ENCODE data around the gene ACADS. TPM values are rescaled to one million over a fixed set of nuclear protein-coding genes. Genes with fewer than 3 reads are reported as not detected.

Gene ACADS
- total and polyA plus RNA-seq, 9 of the 15 experiments (the other 6 are each of a cell fraction or from before 2014, with no cell fraction given): 0.06 to 20.3 (median 8.8) TPM

GRCh38 chr12:120713861-120714482, 11.7 kb upstream of the ACADS start:
- ChIA-PET POLR2A (interaction anchor here (0.7 kb wide), 1 partner anchor 41 kb away, joined by 3 read pairs; no protein-coding TSS in a partner anchor), CTCF (ENCODE audit: low intra/inter-chr PET ratio) (interaction anchor here (2.6 to 2.7 kb wide), 2 partner anchors 66 to 130 kb away, joined by 12 to 14 read pairs; no protein-coding TSS in a partner anchor)
- no peaks in the 10 kb centered on the region; the same call in 1 of the 2 replicates for H4K20me1 ChIP-seq (replicated peaks; ENCODE audit: control insufficient read depth, insufficient read depth, low read length)
- no peaks in the 10 kb centered on the region for H3K9me1 ChIP-seq (ENCODE audit: control insufficient read depth, insufficient read depth, low read length)
- H3K9me3 ChIP-seq (replicated peaks; ENCODE audit: control insufficient read depth, insufficient read depth, low read depth, low read length): no peaks in the 10 kb centered on the region
- in situ Hi-C loops (cut with MboI) (loop anchor here (5.0 kb wide), 1 partner anchor 132 kb away; the partner anchor contains the start of gene POP5), intact Hi-C loops (cut with micrococcal nuclease) (loop anchor here (1.0 kb wide), 2 partner anchors 67 to 131 kb away; no protein-coding TSS in a partner anchor)
- H3K27me3 ChIP-seq (ENCODE audit: control insufficient read depth in 2 of 2, insufficient read depth in 2 of 2, low read length in 2 of 2): no peaks in the 10 kb centered on the region
- DNase-seq (ENCODE audit: extremely low read depth in 1 of 4, low spot score in 3 of 4) (peak; percentile 64 to 85 (median 70)), ATAC-seq (peak; percentile 71), FAIRE-seq (peak; percentile 84)
- H2AFZ ChIP-seq (ENCODE audit: low read depth, low read length): no peak overlapping the region
- peaks cover 16 to 17% of the 10 kb centered on the region in 2 experiments; a peak in 4 of 5 replicates for H3K4me1 ChIP-seq (replicated peaks in 1 of 2; ENCODE audit: control insufficient read depth in 2 of 2, insufficient read depth in 2 of 2, low read length in 2 of 2)
- peaks cover 55% of the 10 kb centered on the region for H3K36me3 ChIP-seq (ENCODE audit: control insufficient read depth, insufficient read depth, low read length)
- no peak overlapping the region for H3K4me3 ChIP-seq
- no peak overlapping the region for H3K4me2 ChIP-seq (ENCODE audit: insufficient read depth, low read length)
- WGBS (ENCODE audit: insufficient coverage, low coverage, missing lambda C conversion rate): 18% methylated on average over 4 of the region's 4 CpGs
- no peak overlapping the region for H3K27ac ChIP-seq (ENCODE audit: extremely low read depth, low read depth, low read length)
- no TSS peak for BruUV-seq (replicated peaks)
- H3K9ac ChIP-seq (ENCODE audit: insufficient read depth in 1 of 2, low read depth in 2 of 2, low read length in 2 of 2): no peak overlapping the region
- peaks cover 16% of the 10 kb centered on the region for H3K79me2 ChIP-seq (ENCODE audit: control insufficient read depth, insufficient read depth, low read length)
- TF ChIP-seq HSF4 (CRISPR knock-in tag; IDR thresholded peaks at IDR 0.05; ENCODE audit: borderline replicate concordance) (no peak), SOX6 (IDR thresholded peaks at IDR 0.05) (no peak), SMC3 (conservative IDR thresholded peaks at IDR 0.05; ENCODE audit: insufficient read depth, low read depth, low read length) (peak; percentile 74), RCOR1 (IDR thresholded peaks at IDR 0.05; ENCODE audit: borderline replicate concordance in 1 of 2, low read depth in 2 of 2, low read length in 2 of 2) (peak in 1 of 2 experiments; percentile 53; a peak in 1 of 4 replicates), HOXB6 (CRISPR knock-in tag; IDR thresholded peaks at IDR 0.05; ENCODE audit: borderline replicate concordance) (no peak), ESRRA (IDR thresholded peaks at IDR 0.05; ENCODE audit: borderline replicate concordance, low read depth) (no peak), HDAC6 (IDR thresholded peaks at IDR 0.05; ENCODE audit: low read depth, low read length) (no peak), HMBOX1 (IDR thresholded peaks at IDR 0.05) (0 out of 2 replicates have a peak, but pooled peaks have one; percentile 40), RAD21 (CRISPR knock-in tag; conservative IDR thresholded peaks at IDR 0.05 in 1 of 2, IDR thresholded peaks at IDR 0.05 in 1 of 2) (peak; percentile 77 to 81), DEAF1 (CRISPR knock-in tag; IDR thresholded peaks at IDR 0.05) (peak; percentile 65), XRCC5 (IDR thresholded peaks at IDR 0.05; ENCODE audit: low read depth, low read length) (peak; percentile 64; the same call in 1 of the 2 replicates), KLF16 (IDR thresholded peaks at IDR 0.05) (peak; percentile 37; the same call in 1 of the 2 replicates), CTCFL (IDR thresholded peaks at IDR 0.05; ENCODE audit: borderline replicate concordance, insufficient read depth, low read depth, low read length, poor library complexity, severe bottlenecking) (peak; percentile 27), FOXA3 (CRISPR knock-in tag; conservative IDR thresholded peaks at IDR 0.05 in 1 of 2, IDR thresholded peaks at IDR 0.05 in 1 of 2) (no peak)

Measured in K562 (cell line).